Tibial artery (tissue), 4 donors: ENCODE data around the gene ZNF436.

Experiments
- DNase-seq, 2 donors: peaks; one replicate each; pipeline ENCODE4 v3.0.0-alpha.2; 2019
- H3K27ac ChIP-seq, 2 donors: fragments of 200-600 bp; sonication (generic) in 1 of 2; 1 replicate in 1 of 2; 2 replicates in 1 of 2; pipeline ENCODE4 v1.5.1; 2018 to 2019; ENCODE audit warnings: mild to moderate bottlenecking in 1 of 2
- H3K27me3 ChIP-seq, 2 donors: fragments of 200-600 bp; sonication (generic) in 1 of 2; one replicate each; pipeline versions ENCODE4 v1.5.1 to v1.6.0; 2016 to 2019
- H3K36me3 ChIP-seq, 3 donors: fragments of 200-600 bp; sonication (generic) in 2 of 3; one replicate each; pipeline ENCODE4 v1.5.1; 2016 to 2019; ENCODE audit warnings: mild to moderate bottlenecking in 2 of 3
- H3K4me1 ChIP-seq, 4 donors: fragments of 200-600 bp; sonication (generic) in 2 of 4; 1 replicate in 3 of 4; 2 replicates in 1 of 4; pipeline ENCODE4 v1.5.1; 2016 to 2019
- H3K4me3 ChIP-seq, 2 donors: fragments of 200-600 bp; sonication (generic) in 1 of 2; 1 replicate in 1 of 2; 2 replicates in 1 of 2; pipeline ENCODE4 v1.5.1; 2018 to 2019; ENCODE audit warnings: mild to moderate bottlenecking in 2 of 2
- H3K9me3 ChIP-seq, 3 donors: fragments of 200-600 bp; sonication (generic) in 1 of 3; one replicate each; pipeline ENCODE4 v1.5.1; 2016 to 2019
- CTCF ChIP-seq, 2 experiments: fragments of 200-600 bp in 1 of 2; fragments of 450-650 bp in 1 of 2; IDR thresholded peaks; one replicate each; pipeline ENCODE4 v1.5.1; 2017 to 2019; ENCODE audit warnings: antibody characterized with exemption in 2 of 2, mild to moderate bottlenecking in 1 of 2, moderate library complexity in 1 of 2
- intact Hi-C: fragments of 100-400 bp; cut with DNase I; formaldehyde crosslinking; loops from one replicate; pipeline ENCODE4 v1.15.0; 2023; ENCODE audit warnings: low total_unique reads

ZNF436 gene

GRCh38 chr1:23352096-23352695, 17.4 kb downstream of the ZNF436 start:
- TF ChIP-seq CTCF (IDR thresholded peaks at IDR 0.05): no peak
- no peaks in the 10 kb centered on the region for H3K27me3 ChIP-seq
- DNase-seq: no peak
- H3K27ac ChIP-seq: no peak overlapping the region
- H3K9me3 ChIP-seq: no peaks in the 10 kb centered on the region
- intact Hi-C loops: no loop called here
- H3K4me1 ChIP-seq: peaks cover 0 to 3% (median under 1%) of the 10 kb centered on the region in 4 donors
- no peaks in the 10 kb centered on the region for H3K36me3 ChIP-seq
- H3K4me3 ChIP-seq: no peak overlapping the region

GRCh38 chr1:23345920-23346319, 23.7 kb downstream of the ZNF436 start:
- H3K36me3 ChIP-seq: no peaks in the 10 kb centered on the region
- H3K4me1 ChIP-seq: peaks cover 0 to 27% (median 19%) of the 10 kb centered on the region in 4 donors
- no peak overlapping the region for H3K27ac ChIP-seq
- intact Hi-C loops: loop anchor here (2.0 to 10.0 kb wide), 2 partner anchors 23 to 59 kb away; partner anchors contain the start of gene ZNF436
- no peak overlapping the region for H3K4me3 ChIP-seq
- no peak for TF ChIP-seq CTCF (IDR thresholded peaks at IDR 0.05)
- DNase-seq: no peak
- no peaks in the 10 kb centered on the region for H3K27me3 ChIP-seq
- H3K9me3 ChIP-seq: no peaks in the 10 kb centered on the region

- DNase-seq: no peak
- intact Hi-C loops: loop anchor here (2.0 to 10.0 kb wide), 2 partner anchors 24 to 60 kb away; partner anchors contain the start of gene ZNF436
Measured at GRCh38 chr1:23344987-23345472, 24.6 kb downstream of the ZNF436 start.

GRCh38 chr1:23344111-23344986, 25.3 kb downstream of the ZNF436 start, which contains the start of gene HNRNPR:
TSS of gene HNRNPR (minus strand) at chr1:23344284. CDS start at chr1:23341008, 3,276 bp downstream.
- H3K9me3 ChIP-seq: no peaks in the 10 kb centered on the region
- peaks cover 0 to 43% (median 29%) of the 10 kb centered on the region in 4 donors for H3K4me1 ChIP-seq
- TF ChIP-seq CTCF (IDR thresholded peaks at IDR 0.05): peak in 1 of 2 experiments; percentile 10
- intact Hi-C loops: loop anchor here (2.0 to 10.0 kb wide), 2 partner anchors 24 to 60 kb away; partner anchors contain the start of gene ZNF436
- H3K27ac ChIP-seq: peak within 1 kb of the TSS; percentile 95 to 98
- peak; percentile 99 to 100 for DNase-seq
- no peaks in the 10 kb centered on the region for H3K27me3 ChIP-seq
- H3K36me3 ChIP-seq: no peaks in the 10 kb centered on the region
- peak within 1 kb of the TSS; percentile 80 to 89 for H3K4me3 ChIP-seq

More at GRCh38 chr1:23344987-23345472, 24.6 kb downstream of the ZNF436 start:
- no peak for TF ChIP-seq CTCF (IDR thresholded peaks at IDR 0.05)
- H3K9me3 ChIP-seq: no peaks in the 10 kb centered on the region
- H3K4me3 ChIP-seq: peak overlapping the region; percentile 80 to 89
- peak overlapping the region; percentile 95 to 98 for H3K27ac ChIP-seq
- H3K27me3 ChIP-seq: no peaks in the 10 kb centered on the region
- peaks cover 0 to 36% (median 28%) of the 10 kb centered on the region in 4 donors for H3K4me1 ChIP-seq
- no peaks in the 10 kb centered on the region for H3K36me3 ChIP-seq

GRCh38 chr1:23343221-23344110, 26.2 kb downstream of the ZNF436 start:
- H3K27ac ChIP-seq: peak overlapping the region; percentile 95 to 98
- peak in 1 of 2 donors; percentile 69 for DNase-seq
- no peaks in the 10 kb centered on the region for H3K9me3 ChIP-seq
- no peak for TF ChIP-seq CTCF (IDR thresholded peaks at IDR 0.05)
- H3K27me3 ChIP-seq: no peaks in the 10 kb centered on the region
- intact Hi-C loops: loop anchor here (2.0 to 10.0 kb wide), 2 partner anchors 25 to 61 kb away; partner anchors contain the start of gene ZNF436
- H3K4me1 ChIP-seq: peaks cover 0 to 52% (median 33%) of the 10 kb centered on the region in 4 donors
- no peaks in the 10 kb centered on the region for H3K36me3 ChIP-seq
- peak overlapping the region; percentile 80 to 89 for H3K4me3 ChIP-seq
